Measurements from ENCODE around the gene ATXN1. TPM values are rescaled to one million over a fixed set of nuclear protein-coding genes. Genes with fewer than 3 reads are reported as not detected.

The ATXN1 gene
- total RNA-seq, 1 donor from 2014 or later: 59.8 TPM

DNA sequence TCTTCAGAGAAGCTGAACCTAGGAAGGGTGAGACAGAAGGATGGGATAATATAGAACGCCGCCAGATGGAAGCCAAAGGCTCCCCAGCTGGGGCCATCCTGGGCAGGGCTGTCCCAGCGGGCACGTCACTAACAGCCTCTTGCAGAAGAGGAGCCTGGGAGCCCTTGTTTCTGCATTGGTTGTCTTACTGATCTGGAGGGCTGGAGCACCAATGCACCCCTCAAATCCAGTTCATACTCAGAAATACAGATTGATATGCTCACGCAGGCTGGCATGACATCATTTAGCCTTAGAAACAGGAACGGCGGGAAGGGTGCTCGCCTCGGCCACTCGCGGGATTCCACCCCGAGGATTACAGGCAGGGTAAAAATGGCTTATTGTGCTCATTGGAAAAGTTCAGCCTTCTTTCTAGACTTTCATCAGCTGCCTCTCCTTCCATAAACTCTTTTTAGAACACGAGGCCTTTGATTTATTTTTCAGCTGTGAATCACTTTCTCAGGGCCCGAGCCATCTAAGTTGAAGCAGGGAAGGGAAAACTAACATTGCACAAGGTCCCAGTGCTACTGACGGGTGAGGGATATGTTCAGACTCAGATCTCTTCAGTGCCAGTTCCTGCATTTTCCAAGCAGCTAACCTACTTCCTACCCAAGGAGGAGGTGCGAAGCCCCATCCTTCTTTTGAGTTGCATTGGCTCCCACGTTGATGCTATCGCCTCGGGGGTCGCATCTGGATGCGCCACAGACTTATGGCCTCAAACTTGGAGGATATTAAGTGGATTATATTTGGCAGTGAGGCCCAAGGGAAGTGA is 440.5 kb downstream of the ATXN1 start:
- no peaks in the 10 kb centered on the region for H3K36me3 Mint-ChIP-seq (ENCODE audit: low read depth)
- ATAC-seq (ENCODE audit: low read depth): no peak

DNA sequence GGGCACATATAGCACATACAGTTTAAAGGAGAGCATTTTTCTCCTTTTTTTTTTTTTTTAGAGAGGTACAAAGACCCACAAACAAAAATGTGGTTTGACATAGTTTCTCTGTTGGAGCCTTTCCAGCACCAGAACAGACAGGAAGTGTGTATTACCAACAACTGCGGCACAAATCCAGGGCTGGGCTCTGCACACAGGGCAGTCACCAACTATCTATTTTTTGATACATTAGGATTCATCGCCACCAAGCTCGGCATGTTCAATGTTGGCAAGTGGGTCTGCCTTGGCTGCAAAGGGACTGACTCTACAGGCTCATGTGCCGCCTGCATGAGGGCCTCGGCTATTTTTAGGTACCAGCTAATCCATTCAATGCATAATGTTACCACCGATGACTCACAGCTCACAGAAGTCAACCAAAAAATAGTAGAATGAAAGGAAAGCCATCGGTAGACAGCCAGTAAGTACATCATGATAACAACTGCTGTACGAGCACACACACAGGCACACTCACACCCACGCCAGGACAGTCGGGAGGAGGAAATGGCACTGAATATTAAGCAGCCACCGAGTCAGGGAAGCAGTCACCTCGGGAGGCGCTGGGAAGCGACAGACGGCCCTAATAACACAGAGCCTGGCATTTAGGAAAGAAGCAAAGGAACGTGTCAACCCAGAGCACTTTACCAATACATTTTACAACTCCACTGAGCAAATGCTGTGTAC is 441.3 kb downstream of the ATXN1 start:
- Mint-ChIP-seq H3K4me1 (peaks cover 44% of the 10 kb centered on the region), H3K27ac (peak overlapping the region; percentile 13), H3K9me3 (no peaks in the 10 kb centered on the region), H3K36me3 (ENCODE audit: low read depth) (no peaks in the 10 kb centered on the region), H3K4me3 (peak overlapping the region; percentile 9), H3K27me3 (no peaks in the 10 kb centered on the region)
- ChIA-PET CTCF (interaction anchor here (0.7 to 6.3 kb wide), 6 partner anchors 12 to 451 kb away, joined by 3 to 50 read pairs (median 3); partner anchors contain the start of gene ATXN1), POLR2A (interaction anchor here (0.7 to 1.2 kb wide), 3 partner anchors 12 to 443 kb away, joined by 3 to 6 read pairs (median 4); no protein-coding TSS in a partner anchor)
- TF ChIP-seq, protein P1, sequence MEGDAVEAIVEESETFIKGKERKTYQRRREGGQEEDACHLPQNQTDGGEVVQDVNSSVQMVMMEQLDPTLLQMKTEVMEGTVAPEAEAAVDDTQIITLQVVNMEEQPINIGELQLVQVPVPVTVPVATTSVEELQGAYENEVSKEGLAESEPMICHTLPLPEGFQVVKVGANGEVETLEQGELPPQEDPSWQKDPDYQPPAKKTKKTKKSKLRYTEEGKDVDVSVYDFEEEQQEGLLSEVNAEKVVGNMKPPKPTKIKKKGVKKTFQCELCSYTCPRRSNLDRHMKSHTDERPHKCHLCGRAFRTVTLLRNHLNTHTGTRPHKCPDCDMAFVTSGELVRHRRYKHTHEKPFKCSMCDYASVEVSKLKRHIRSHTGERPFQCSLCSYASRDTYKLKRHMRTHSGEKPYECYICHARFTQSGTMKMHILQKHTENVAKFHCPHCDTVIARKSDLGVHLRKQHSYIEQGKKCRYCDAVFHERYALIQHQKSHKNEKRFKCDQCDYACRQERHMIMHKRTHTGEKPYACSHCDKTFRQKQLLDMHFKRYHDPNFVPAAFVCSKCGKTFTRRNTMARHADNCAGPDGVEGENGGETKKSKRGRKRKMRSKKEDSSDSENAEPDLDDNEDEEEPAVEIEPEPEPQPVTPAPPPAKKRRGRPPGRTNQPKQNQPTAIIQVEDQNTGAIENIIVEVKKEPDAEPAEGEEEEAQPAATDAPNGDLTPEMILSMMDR (IDR thresholded peaks at IDR 0.05): no peak
- ATAC-seq (ENCODE audit: low read depth) (peak; percentile 67), DNase-seq (no peak)
- intact Hi-C loops (cut with micrococcal nuclease): loop anchor here (1.0 kb wide), 1 partner anchor 15 kb away; no protein-coding TSS in a partner anchor

More for the DNA sequence above, 440.5 kb downstream of the ATXN1 start:
- intact Hi-C loops (cut with micrococcal nuclease): loop anchor here (1.0 kb wide), 1 partner anchor 15 kb away; no protein-coding TSS in a partner anchor
- H3K27me3 Mint-ChIP-seq: no peaks in the 10 kb centered on the region
- H3K4me3 Mint-ChIP-seq: peak overlapping the region; percentile 9
- CTCF ChIA-PET: interaction anchor here (0.7 to 6.3 kb wide), 6 partner anchors 12 to 450 kb away, joined by 3 to 50 read pairs (median 3); partner anchors contain the start of gene ATXN1
- no peak for DNase-seq
- POLR2A ChIA-PET: interaction anchor here (0.7 to 1.2 kb wide), 2 partner anchors 11 to 442 kb away, joined by 3 to 4 read pairs; no protein-coding TSS in a partner anchor
- peak overlapping the region; percentile 13 for H3K27ac Mint-ChIP-seq
- peaks cover 44% of the 10 kb centered on the region for H3K4me1 Mint-ChIP-seq
- TF ChIP-seq, protein P1 (IDR thresholded peaks at IDR 0.05): no peak
- H3K9me3 Mint-ChIP-seq: no peaks in the 10 kb centered on the region

DNA sequence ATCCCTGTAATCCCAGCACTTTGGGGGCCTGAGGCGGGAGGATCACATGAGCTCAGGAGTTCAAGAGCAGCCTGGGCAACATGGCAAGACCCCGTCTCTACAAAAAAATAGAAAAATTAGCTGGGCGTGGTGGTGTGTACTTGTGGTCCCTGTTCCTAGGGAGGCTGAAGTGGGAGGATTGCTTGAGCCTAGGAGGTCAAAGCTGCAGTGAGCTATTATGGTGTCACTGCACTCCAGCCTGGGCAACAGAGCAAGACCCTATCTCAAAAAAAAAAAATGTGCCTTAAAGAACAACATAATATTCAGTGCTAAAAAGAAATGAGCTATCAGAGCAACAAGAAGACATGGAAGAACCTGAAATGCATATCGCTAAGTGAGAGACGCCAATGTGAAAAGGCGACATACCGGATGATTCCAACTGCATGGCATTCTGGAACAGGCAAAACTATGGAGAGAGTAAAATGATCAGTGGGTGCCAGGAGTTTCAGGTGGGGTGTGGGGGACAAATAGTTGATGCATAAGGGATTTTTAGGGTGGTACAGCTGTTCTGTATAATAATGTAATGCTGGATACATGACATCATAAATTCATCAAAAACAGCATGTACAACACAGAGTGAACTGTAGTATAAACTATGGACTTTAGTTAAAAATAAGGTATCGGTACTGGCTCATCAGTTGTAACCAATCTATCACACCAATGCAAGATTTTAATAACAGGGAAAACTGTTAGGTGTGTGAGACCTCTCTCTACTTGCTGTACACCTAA is 442.1 kb downstream of the ATXN1 start:
- Mint-ChIP-seq H3K27me3 (no peaks in the 10 kb centered on the region), H3K4me3 (no peak overlapping the region), H3K36me3 (ENCODE audit: low read depth) (no peaks in the 10 kb centered on the region), H3K4me1 (peaks cover 44% of the 10 kb centered on the region), H3K9me3 (no peaks in the 10 kb centered on the region), H3K27ac (no peak overlapping the region)
- DNase-seq (no peak), ATAC-seq (ENCODE audit: low read depth) (no peak)
- ChIA-PET CTCF (interaction anchor here (0.8 to 6.3 kb wide), 6 partner anchors 11 to 452 kb away, joined by 3 to 50 read pairs (median 4); partner anchors contain the start of gene ATXN1), POLR2A (interaction anchor here (1.2 kb wide), 1 partner anchor 444 kb away, joined by 4 read pairs; no protein-coding TSS in a partner anchor)
- intact Hi-C loops (cut with micrococcal nuclease): no loop called here
- TF ChIP-seq, protein P1 (IDR thresholded peaks at IDR 0.05): no peak

DNA sequence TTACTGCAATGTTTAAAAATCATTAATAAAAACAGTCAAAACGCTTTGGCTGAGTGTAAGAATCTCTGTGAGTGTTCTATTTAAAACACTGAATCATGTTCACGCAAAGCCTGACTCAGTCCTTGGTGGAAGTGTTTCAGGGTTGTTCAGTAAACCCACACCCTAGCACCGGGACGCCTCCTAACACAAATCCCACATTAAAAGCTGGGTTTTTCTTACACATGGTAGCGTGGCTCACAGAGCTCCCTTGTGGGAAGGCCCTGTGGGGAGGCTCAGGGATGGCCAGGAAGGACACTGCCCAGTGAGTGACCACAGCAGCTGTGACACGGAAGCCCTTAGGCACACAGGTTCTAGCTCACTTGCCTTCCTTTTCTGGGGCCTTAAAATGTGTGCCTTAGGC is 442.7 kb downstream of the ATXN1 start:
- intact Hi-C loops (cut with micrococcal nuclease): no loop called here
- ChIA-PET POLR2A (no interaction called here), CTCF (interaction anchor here (1.0 to 6.3 kb wide), 3 partner anchors 14 to 501 kb away, joined by 3 to 50 read pairs (median 4); no protein-coding TSS in a partner anchor)
- peaks cover 43% of the 10 kb centered on the region for H3K4me1 Mint-ChIP-seq
- H3K4me3 Mint-ChIP-seq: no peak overlapping the region
- H3K27me3 Mint-ChIP-seq: no peaks in the 10 kb centered on the region
- DNase-seq (no peak), ATAC-seq (ENCODE audit: low read depth) (no peak)
- H3K36me3 Mint-ChIP-seq (ENCODE audit: low read depth): no peaks in the 10 kb centered on the region
- no peaks in the 10 kb centered on the region for H3K9me3 Mint-ChIP-seq
- no peak overlapping the region for H3K27ac Mint-ChIP-seq
- TF ChIP-seq, protein P1 (IDR thresholded peaks at IDR 0.05): no peak

All from activated B cell treated with CpG ODN at 0.5 μM for 24 hours (primary cell).